Epidermal melanocyte (primary cell): ENCODE measurements around the gene RAPGEF3.

Experiments used
- DNase-seq: peaks from one replicate; pipeline ENCODE4 v3.0.0; 2011; ENCODE audit warnings: low spot score; ENCODE audit not compliant: insufficient read length

Gene RAPGEF3

DNA sequence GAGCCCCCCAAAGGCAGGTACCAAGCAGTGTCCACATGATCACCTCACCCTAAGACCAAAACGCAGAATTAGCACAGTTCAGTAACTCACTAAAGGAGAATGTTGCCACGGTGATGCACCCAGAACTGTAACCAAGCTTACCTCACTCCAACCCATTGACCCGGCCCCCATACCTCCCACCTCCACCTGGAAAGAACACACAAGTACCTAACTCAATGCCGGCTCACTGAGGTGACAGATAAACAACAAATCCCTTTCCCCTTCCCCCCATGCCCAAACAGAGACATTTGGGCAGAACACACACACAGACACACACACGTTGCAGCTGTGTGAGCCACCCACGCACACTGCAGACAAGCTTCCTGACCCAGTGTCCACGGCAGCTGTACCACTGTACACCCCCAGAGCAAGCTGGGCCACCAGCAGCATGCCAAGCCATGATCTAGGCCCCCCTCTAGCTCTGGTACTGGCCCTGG lies 1.3 kb downstream of the RAPGEF3 start:
- no peak for DNase-seq

DNA sequence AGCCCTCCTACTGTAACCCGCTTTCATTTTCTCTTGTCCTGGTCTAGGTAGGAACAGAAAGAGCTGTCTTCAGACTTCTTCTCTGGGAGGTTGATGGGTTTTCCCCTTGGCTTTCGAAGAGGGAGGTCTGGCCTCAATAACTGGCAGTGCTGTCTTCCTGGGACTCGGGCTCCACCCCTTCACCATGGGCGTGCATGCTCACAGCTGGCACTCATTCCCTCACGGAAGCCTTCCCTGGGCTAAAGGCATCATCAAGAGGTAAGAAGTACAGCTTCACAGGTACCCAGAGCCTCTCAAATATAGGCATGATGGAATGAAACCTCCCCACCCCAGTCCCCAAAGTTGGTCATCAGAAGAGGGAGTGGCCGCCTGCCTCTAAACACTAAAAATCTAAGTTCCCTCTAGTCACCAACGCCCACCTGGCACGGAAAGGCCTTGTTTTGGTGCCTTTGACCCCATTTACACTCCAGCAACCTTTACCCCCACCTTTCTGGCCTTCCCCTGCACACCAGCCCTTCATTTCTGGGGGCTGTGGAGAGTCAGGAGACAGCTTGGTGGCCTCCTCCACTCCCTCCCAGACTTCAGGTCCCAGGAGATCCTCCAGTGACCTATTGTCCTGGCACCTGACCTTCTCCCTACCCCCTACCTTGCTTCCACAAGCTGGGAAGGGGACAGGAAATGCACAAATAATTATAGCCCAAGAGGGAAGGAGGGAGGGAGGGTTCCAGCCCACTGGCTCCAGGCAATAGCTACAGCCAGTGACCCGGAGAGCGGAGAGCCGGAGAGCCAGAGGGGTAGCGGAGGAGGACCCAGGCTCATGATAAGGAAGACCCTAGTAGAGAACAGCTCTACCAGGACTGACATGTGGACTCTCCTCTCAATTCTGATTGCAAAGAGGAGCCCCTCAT lies 2.8 kb downstream of the RAPGEF3 start:
- DNase-seq = no peak

GRCh38 chr12:47754881-47755280 lies 3.8 kb downstream of the RAPGEF3 start:
- no peak for DNase-seq

DNA sequence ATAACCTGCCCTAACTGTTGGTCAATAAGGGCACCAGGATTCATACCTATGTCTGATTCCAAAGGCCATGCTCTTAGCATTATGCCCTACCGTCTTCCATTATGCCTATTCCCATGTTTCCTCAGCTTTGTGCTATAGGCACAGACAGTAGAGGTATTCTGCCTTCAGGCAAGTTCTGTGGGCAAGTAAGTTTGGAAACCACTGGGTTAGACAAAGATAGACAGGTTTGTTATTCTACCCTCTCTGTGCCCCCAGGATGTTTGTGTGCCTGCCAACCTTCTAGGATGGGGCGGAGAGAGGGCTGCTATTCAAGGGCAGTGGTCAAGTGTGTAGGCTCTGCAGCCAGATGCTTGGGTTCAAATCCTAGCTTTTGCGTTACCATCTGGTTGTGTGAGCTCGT lies 4.6 kb downstream of the RAPGEF3 start:
- no peak for DNase-seq

GRCh38 chr12:47753021-47754001 lies 5.4 kb downstream of the RAPGEF3 start:
- no peak for DNase-seq

DNA sequence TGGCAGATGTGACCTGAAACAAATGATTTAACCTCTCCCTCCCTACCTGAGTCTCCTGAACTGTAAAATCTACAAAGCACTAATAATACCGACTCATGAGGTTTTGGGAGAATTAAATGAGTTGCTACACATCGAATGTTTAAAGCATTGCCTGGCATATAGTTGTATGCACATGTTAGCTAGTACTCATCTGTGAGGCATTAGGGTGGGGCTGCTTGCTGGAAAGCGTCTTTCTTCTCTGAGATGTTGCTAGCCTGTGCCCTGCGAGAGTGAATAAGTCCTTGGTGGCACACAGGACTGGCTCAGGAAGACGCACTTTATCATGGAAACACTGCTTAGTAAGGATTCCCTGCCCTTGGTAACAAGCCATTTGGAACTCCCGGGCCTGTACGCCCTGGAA lies 6.1 kb downstream of the RAPGEF3 start:
- DNase-seq = no peak

GRCh38 chr12:47752121-47752520 lies 6.6 kb downstream of the RAPGEF3 start:
- no peak for DNase-seq

DNA sequence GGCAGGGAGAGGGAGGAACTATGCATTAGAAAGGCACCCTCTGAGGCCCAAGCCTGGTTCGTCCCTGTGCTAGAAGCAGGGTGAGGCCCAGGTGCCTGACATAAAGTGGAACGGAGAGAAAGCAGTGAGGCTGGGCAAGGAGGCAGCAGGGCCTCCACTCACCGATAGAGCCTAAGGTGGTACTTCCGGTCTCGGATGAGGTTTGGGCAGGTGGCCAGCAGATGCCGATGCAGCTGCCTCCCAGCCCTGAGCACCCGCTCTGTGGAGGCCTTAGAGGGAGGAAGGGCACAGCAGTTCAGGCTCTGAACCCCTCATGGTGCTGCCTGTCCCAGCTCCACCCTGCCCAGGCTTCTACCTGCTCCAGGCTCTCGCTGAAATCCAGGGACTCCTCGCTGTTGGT lies 7.1 kb downstream of the RAPGEF3 start:
- no peak for DNase-seq

- no peak for DNase-seq
Observed at GRCh38 chr12:47750916-47751470, 7.7 kb downstream of the RAPGEF3 start.

DNA sequence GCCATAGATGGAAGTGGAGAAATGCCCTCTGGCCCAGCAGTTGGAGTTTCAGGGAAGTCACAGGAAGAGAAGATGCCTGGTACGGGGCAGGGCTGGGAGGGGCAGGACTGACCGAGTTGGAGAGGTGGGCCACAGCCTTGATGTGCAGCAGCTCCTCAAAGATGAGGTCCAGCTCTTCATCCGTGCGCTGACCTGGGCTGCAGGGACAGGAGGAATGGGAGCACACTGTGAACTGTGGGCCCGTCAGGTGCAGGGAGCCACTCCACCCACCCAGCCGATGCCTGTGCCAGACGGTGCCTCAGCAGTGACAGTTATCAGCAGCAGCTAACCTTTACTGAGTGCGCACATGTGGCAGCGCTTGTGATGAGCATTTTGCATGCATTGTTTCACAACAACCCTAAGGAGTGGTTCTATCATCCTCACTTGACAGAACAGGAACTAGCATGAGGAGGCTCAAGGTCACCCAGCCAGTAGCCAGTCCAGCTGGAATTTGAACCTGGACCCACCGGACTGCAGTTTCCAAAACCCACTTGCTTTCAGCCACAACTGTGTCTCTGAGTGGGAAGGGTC lies 8.4 kb downstream of the RAPGEF3 start:
- no peak for DNase-seq

DNA sequence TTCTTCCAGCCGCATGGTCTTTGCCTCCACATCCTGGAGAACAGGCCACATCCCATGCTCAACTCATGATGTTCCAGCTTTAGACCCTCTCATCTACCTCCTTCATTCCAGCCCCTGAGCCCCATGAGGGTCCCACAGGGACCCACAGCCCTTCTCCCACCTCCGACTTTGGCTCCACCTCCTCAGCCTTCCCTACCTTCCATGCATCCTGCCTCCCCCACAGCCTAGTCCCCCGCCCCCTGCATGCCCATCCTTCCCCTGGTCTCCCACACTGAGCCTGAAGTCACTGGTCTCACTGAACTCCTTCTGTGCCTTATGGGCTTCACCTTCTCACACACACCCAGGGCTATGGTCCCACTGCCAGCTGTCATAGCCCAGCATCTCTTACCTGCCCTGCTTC lies 9.8 kb downstream of the RAPGEF3 start:
- no peak for DNase-seq

GRCh38 chr12:47748507-47748828 lies 10.2 kb downstream of the RAPGEF3 start:
- DNase-seq = no peak

- DNase-seq = no peak
Observed at GRCh38 chr12:47747596-47748506, 10.8 kb downstream of the RAPGEF3 start.

DNA sequence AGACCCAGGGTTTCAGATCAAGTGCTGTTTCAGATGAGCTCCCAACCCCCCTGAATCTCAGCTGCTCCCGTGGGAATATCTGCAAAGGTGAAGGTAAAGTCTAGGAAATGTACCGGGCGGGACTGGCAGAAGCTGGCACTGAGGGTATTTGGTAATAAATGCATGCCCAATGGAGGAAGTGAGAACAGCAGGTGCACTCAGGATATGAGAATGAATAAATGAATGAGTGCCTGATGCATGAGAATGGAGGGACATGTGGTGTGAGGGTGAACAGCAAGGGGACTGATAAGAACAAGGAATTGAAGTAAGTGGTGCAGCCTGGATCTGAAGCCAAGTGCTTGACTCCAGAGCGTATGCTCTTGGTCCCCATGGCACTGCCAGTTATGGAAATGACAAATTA lies 11.6 kb downstream of the RAPGEF3 start:
- no peak for DNase-seq

GRCh38 chr12:47746523-47746922 lies 12.2 kb downstream of the RAPGEF3 start:
- DNase-seq = no peak

- DNase-seq = no peak
Observed at GRCh38 chr12:47746073-47746472, 12.6 kb downstream of the RAPGEF3 start.

- DNase-seq = no peak
Observed at GRCh38 chr12:47745485-47746041, 13.1 kb downstream of the RAPGEF3 start.

- no peak for DNase-seq
Observed at GRCh38 chr12:47744778-47745436, 13.8 kb downstream of the RAPGEF3 start.

DNA sequence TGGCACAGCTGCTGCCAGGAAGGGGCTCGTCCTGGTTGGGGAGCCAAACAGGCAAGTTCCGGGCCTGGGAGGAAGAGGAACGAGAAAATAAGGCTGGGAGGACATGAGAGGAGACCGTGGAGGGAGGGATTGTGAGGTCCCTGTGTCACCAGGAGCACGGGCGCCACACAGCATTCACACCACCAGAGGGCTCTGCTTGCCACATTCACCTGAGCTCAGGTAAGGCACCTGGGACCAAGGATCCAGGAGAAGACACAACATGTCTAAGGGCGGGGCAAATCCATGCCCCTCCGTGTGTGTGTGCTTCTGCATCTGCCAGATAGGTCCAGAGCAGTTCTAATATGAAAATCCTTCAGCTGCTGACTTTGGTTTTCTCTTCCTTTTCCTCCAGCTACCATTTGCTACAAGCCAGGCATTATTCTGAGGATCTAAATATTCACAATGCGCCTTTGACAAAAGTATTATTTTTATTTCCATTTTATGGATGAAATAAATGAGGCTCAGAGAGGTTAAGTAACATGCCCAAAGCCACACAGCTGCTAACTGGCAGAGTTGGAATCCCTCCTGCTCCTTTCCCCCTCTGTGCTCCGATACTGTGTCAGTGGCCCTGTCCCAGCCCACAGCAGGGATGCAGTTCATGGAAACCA lies 14.6 kb downstream of the RAPGEF3 start:
- DNase-seq = no peak
